Activated CD4-positive, alpha-beta T cell treated with anti-CD3 and anti-CD28 coated beads for 48 hours (primary cell): Measurements from ENCODE around the gene CTRB1.
"Not testable (repeated sequence)": the region's sequence is repeated elsewhere in the genome, so short reads cannot be mapped to it uniquely, and the experiment has no call there.

Experiments used
- DNase-seq: peaks from one replicate; pipeline ENCODE4 v3.0.0-alpha.2; 2020

Gene CTRB1

DNA sequence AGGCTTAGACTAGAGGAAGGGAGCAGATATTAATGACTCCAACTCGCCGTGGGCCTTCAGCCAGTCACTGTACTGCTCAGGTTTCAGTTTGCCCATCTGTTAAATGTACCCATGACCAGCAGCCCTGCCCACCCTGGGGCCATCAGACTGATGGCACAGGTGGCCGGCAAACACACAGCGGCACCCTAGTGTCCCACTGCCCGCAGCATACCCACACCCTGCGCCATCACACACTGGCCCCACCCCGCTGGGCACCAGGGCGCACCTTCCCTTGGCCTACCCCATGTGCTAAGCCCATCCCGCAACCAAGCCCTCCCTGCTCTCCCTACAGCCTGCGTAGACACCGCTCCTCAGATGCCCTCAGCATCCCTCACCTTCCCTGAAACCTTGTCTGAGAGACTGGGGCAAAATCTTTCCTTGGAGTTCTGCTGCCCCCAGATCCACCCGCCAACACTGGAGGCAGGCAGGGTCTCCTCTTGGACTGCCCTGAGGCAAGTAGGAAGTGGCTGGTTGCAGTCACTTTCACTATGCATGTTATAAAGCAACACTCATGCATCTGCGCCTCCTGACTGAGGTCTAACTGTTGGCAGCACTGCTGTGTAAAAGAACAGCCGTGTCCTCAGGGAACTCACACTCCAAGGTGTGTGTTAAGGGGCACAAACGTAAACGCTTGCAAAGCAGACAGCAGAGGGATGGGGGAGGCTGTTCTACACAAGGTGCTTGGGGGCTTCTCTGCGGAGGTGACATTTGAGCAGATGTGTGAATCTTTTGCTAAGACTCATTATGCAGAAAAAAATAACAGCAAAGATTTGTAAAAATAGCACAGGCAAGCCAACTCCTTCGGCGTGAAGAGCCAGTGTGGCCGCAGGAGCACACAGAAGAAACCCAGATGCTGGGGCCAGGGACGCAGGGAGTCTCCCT lies 39.4 kb downstream of the CTRB1 start:
- DNase-seq: no peak

DNA sequence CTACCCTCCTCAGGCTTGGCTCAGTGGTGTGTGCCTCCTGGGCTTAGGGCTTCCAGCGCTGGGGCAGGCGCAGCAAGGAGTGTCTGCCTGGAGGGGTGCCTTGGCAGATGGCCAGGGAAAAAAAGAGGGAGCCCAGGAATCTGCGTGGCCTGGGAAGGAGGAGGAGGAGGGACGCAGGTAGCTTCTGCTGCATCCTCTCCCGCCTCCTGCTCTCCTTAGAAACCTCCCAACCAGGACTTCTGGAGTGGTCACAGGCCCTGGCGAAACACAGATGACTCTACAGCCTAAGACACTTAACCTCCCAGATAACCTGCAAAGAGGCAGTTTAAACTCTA lies 40.0 kb downstream of the CTRB1 start:
- no peak for DNase-seq

DNA sequence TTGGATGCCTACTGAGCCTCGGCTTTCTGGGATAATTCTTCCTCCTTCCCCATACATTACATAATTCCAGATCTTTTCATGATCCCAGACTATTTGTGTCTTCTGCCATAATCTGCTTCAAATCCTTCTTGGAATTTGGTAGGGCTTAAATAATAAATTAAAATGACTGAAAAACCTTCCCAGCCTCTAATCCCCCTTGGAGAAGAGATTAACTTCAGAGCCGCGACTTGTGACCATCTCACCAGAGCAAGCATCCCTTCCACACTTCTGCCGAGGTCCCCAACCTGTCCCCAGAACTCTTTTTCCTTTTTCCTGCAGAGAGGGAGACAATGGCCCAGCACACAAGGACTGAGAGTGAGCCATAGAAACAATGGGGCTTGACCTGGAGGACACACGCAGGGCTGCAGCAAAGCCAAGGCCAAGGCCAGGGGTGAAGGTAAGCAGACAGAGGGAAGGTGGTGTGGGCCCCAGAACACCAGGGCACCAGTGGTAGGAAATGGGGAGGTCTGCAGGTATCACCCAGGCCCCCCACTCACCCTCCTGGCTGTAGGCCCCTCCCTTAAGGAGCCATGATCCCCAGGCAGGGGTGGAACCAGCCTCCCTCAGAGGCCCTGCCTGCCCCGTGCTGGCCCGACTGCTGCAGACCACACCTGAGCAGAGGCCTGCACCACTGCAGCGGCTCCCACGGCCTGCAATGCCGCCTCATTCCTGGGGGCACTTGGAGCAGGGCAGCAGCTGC lies 42.2 kb downstream of the CTRB1 start:
- DNase-seq: no peak

DNA sequence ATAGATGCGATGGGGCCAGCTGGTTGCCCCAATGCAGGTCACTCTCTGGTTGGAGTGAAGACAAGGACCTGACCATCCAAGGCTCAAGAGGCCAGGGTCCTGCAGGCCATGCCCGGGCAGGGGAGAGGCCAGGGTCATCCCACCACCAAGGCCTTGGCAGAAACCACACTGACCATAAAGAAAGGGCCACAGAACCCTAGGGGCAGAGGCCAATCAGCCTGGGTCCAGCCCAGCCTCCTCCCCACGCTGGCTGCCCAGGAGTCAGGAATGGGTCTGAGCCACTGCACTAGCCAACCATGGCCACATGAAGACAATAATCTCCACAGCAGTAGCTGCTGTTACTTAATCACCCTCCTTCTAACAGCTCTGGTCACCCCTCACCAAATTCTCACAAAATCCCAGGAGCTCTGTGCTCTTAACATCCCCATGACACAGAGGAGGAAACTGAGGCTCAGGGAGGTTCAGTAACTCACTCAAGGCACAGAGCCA lies 42.8 kb downstream of the CTRB1 start:
- no peak for DNase-seq

DNA sequence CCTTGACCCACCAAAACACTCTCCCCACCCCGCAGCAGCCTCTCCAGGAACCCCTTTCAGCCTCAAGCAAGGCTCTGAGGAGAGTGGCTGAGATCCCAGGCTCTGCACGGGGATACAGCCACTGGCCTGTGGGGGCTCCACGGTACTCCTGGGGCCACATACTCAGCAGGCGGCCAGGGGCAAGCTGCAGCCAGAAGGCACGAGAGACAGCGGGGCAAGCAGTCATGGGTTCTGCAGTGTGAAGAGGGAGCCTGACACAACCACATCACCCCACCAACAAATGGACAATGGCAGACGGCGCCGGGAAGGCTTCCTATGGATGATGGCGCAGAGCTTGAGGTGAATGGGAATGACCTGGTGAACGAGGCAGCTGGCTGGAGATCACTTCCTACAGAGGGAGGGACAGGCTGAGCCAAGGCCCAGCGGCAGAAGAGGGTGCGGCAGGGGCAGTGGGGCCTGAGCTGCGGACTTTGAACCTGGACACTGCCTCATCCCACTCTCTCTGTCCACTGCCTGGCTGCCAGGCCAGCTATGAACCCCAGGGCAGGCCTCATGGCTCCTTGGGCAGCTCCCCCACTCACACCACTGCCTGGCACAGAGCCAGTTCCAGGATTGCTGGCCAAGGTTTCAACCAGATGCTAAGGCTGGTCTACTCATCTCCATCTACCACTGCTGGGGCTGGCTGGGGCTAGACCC lies 43.5 kb downstream of the CTRB1 start:
- DNase-seq: no peak

- DNase-seq: no peak
Measured at GRCh38 chr16:75262800-75263127, 44.0 kb downstream of the CTRB1 start.

DNA sequence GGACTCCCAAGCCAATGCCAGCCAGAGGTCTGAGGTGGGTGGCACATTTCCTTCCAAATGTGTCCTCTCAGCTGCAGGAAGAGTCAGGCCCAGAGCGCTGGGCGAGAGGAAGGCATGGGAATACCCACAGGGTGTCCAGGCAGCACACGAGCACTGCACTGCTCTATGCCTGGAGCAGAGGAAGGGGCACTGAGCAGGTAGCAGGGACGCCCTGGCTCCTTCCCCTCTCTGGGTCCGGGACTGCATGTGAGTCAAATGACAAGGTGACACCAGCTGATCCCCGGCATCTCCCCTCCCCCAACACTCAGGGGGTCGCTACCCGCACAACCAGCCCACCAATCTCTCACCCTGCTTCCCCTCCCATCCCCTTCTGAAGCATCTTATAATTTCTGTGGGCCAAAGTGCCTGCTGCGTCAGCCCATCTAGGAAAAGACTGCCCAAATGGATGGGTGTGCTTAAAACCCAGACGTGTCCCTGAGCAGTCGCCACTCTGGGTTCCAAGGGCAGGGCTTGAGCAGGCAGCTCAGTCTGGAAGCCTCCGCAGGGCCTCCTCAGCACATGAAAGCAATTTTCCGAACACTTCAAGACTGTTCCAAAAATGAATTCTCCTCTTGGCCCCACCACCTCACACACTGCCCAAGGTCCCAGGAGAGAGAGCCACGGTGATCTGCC lies 44.6 kb downstream of the CTRB1 start:
- DNase-seq: no peak

DNA sequence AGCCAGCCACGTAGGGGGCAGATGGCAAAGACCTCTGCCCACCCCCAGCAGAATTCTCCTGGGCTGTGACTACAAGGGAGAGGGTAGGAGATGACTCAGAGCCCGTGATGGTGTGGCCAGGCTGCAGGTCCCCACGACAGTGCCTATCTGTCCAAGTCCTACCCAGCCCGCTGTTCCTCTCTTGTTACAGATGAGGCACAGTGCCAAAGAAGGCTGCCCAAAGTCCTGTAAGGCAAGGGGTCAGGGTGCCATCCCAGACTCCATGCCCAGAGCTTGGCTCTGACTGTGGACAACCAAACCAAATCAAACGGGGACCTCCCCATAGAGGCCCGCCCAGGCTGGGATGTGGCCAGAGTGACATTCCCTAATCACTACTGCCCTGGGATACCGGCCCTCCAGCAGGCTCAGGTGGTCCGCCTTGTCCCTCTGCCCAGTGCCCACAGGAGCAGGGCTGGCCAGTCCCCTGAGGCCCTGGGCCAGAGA lies 45.2 kb downstream of the CTRB1 start:
- no peak for DNase-seq

DNA sequence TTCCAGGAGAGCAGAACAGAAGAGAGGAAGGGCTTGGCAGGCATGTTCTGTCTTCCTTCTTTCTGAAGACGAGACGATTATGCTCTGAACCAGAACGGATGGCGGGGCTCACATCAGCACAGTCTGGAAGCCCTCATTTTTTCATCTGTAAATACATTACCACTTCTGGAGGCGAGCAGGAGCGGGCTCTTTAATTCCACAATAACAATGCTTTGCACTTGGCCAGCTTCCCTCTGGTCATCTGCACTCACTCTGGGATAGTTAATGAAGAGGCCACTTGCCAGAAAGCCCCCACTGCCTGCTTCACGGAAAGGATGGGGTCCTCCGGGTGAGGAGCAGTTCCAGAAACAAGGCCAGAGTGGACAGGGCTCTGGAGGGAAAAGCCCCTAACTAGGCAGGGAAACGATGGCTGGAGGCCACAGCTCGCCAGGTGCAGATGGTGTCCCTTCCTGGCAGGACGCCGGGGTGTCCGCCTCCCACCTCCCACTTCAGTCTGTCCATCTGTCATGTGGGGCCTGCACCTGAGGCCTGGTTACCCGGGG lies 45.7 kb downstream of the CTRB1 start:
- DNase-seq: no peak

- DNase-seq: no peak
Measured at GRCh38 chr16:75264999-75265910, 46.5 kb downstream of the CTRB1 start.

GRCh38 chr16:75265911-75266701 lies 47.3 kb downstream of the CTRB1 start:
- peak; percentile 48 for DNase-seq

GRCh38 chr16:75266738-75267630 lies 48.2 kb downstream of the CTRB1 start:
- DNase-seq: no peak

GRCh38 chr16:75267631-75268264 lies 49.0 kb downstream of the CTRB1 start:
- DNase-seq: no peak

DNA sequence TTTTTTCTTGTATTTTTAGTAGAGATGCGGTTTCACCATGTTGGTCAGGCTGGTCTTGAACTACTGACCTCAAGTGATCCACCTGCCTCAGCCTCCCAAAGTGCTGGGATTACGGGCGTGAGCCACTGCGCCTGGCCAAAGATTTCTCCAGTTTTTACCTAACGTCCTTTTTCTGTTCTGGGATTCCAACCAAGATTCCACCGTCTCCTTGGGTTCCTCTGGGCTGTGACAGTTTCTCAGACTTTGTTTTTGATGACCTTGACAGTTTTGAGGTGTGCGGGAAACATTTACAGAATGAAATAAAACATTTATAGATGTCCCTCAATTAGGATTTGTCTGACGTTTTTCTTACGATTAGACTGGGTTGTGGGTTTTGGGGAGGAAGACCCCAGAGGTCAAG lies 50.6 kb downstream of the CTRB1 start:
- not testable (repeated sequence) for DNase-seq

DNA sequence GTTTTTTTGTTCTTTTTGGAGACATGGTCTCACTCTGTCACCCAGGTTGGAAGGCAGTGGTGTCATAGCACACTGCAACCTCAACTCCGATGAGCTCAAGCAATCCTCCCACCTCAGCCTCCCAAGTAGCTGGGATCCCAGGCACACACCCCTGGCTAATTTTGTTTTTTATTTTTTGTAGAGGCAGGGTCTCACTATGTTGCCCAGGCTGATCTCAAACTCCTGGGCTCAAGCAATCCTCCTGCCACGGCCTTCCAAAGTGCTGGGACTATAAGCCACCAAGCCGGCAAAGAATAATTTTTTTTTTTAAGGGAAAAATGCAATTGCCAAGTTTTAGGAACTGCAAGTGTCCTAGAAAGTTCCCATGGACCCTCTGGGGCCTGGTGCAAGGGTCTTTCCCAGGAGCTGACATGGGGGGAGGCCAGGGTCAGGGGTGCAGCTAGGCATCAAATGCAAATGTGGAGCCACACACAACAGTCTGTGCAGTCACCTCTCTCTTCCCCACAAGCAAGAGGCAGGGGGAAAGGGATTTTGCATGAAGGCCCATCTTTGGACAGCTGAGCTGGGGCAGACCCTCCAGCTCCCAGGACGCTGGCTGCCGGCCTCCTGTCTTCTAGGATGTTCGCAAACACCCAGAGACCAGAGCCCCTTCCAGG lies 52.8 kb downstream of the CTRB1 start:
- no peak for DNase-seq

DNA sequence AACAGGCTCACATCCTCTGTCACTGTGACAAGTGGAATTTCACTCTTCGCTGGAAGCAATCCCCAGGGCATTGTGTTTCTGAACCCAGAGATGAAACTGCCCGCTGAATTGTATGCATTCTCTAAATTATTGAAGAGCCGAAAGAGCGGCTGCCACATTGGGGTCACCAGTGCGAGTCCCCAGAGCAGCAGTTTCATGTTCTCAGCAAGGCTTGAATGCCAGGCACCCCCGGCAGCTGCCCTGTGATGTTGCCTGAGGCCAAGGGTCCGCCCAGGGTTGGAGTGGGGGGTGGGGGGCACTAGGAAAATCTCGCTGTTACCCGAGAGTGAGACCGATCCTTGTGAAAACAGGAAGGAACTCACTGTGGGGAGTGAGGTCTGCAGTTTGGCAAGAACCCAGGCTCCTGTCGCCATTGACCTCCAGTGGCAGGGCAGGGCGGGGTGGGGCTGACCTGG lies 53.3 kb downstream of the CTRB1 start:
- no peak for DNase-seq

- DNase-seq: not testable (repeated sequence)
Measured at GRCh38 chr16:75272629-75273028, 53.8 kb downstream of the CTRB1 start.
